H1 (cell line): ENCODE data around the gene SLC25A6. TPM values are rescaled to one million over a fixed set of nuclear protein-coding genes. Genes with fewer than 3 reads are reported as not detected.
A peak's percentile ranks its signal among the peaks of the same experiment; 100 is the strongest.

Source experiments
- ASH2L ChIP-seq: fragments of 200-600, 300-600 bp; sonication (generic); IDR thresholded peaks from one replicate; pipeline ENCODE4 v1.7.1; 2017; ENCODE audit warnings: low read length
- ATF2 ChIP-seq: IDR thresholded peaks from 2 replicates; pipeline ENCODE4 v1.6.1; 2012; ENCODE audit warnings: low read length, inconsistent platforms
- HDAC2 ChIP-seq, 2 experiments: fragments of 300-600 bp in 1 of 2; sonication (generic) in 1 of 2; IDR thresholded peaks; 2 replicates each; pipeline ENCODE4 v1.6.1; 2011 to 2012; ENCODE audit warnings: low read depth in 2 of 2, low read length in 2 of 2, mild to moderate bottlenecking in 2 of 2, moderate library complexity in 2 of 2, borderline replicate concordance in 1 of 2, inconsistent platforms in 1 of 2
- polyA plus RNA-seq, 7 experiments: library from polyadenylated mRNA; depleted of rRNA in 3 of 7; stranded (reverse) in 5 of 7; unstranded in 2 of 7; fragments of >200 nt in 5 of 7; fragments of 200-250 nt in 2 of 7; gene quantifications; 1 replicate in 5 of 7; 2 replicates in 1 of 7; 4 replicates in 1 of 7; pipeline versions ENCODE4 v1.2.1 to v1.2.3, GENCODE V29; 2011 to 2013; ENCODE audit warnings: missing spikeins in 2 of 7, mixed read lengths in 2 of 7
- total RNA-seq: library from RNA; stranded (reverse); fragmentation: NEBNext Ultra II Directional; extraction: Animal tissue kit (Norgen Biotek cat#: 25700); gene quantifications from 2 replicates; pipeline ENCODE4 v1.2.1, GENCODE V29; 2021

Gene SLC25A6
- total and polyA plus RNA-seq, 2 of the 8 experiments (the other 6 are each of a cell fraction or from before 2014, with no cell fraction given), result 487 to 1,220 TPM

- TF ChIP-seq ATF2 (no peak), ASH2L (peak; percentile 63), HDAC2 (IDR thresholded peaks at IDR 0.05; ENCODE audit: borderline replicate concordance in 1 of 2, low read depth in 2 of 2, low read length in 2 of 2) (no peak; a peak in 1 of 4 replicates)
Measured at GRCh38 chrX:1392376-1393068, 609 bp upstream of the SLC25A6 start (continued).
